ENCODE data around the gene GLCE. TPM values are rescaled to one million over a fixed set of nuclear protein-coding genes. Genes with fewer than 3 reads are reported as not detected.

Gene GLCE
- total RNA-seq, 1 donor from 2014 or later: 8.5 TPM

GRCh38 chr15:69297642-69298353, 137.4 kb downstream of the GLCE start:
- Mint-ChIP-seq H3K27ac (ENCODE audit: unreplicated experiment) (no peak overlapping the region), H3K9me3 (ENCODE audit: unreplicated experiment) (no peaks in the 10 kb centered on the region), H3K27me3 (ENCODE audit: unreplicated experiment) (peaks cover 13% of the 10 kb centered on the region), H3K4me3 (ENCODE audit: unreplicated experiment) (peak overlapping the region; percentile 42), H3K4me1 (ENCODE audit: unreplicated experiment) (no peaks in the 10 kb centered on the region), H3K36me3 (ENCODE audit: low read depth, unreplicated experiment) (no peaks in the 10 kb centered on the region)
- no peak for TF ChIP-seq CTCF (IDR thresholded peaks at IDR 0.05; ENCODE audit: unreplicated experiment)
- DNase-seq (ENCODE audit: low spot score): no peak

- H3K4me3 Mint-ChIP-seq (ENCODE audit: unreplicated experiment): peak overlapping the region; percentile 62
- no peaks in the 10 kb centered on the region for H3K36me3 Mint-ChIP-seq (ENCODE audit: low read depth, unreplicated experiment)
- peaks cover 13% of the 10 kb centered on the region for H3K27me3 Mint-ChIP-seq (ENCODE audit: unreplicated experiment)
- no peak for TF ChIP-seq CTCF (IDR thresholded peaks at IDR 0.05; ENCODE audit: unreplicated experiment)
- no peaks in the 10 kb centered on the region for H3K9me3 Mint-ChIP-seq (ENCODE audit: unreplicated experiment)
- H3K4me1 Mint-ChIP-seq (ENCODE audit: unreplicated experiment): no peaks in the 10 kb centered on the region
- no peak for DNase-seq (ENCODE audit: low spot score)
- H3K27ac Mint-ChIP-seq (ENCODE audit: unreplicated experiment): no peak overlapping the region
Observed at GRCh38 chr15:69298354-69298696, 137.9 kb downstream of the GLCE start.

GRCh38 chr15:69298697-69299441, 138.4 kb downstream of the GLCE start, which contains the start of gene PAQR5:
Gene PAQR5, plus strand, starts transcription at chr15:69298912. Its CDS starts 61,169 bp downstream, at chr15:69360081.
- Mint-ChIP-seq H3K27me3 (ENCODE audit: unreplicated experiment) (peaks cover 15% of the 10 kb centered on the region), H3K9me3 (ENCODE audit: unreplicated experiment) (no peaks in the 10 kb centered on the region)
- no peak for TF ChIP-seq CTCF (IDR thresholded peaks at IDR 0.05; ENCODE audit: unreplicated experiment)

GRCh38 chr15:69299451-69299886, 139.0 kb downstream of the GLCE start:
- no peak overlapping the region for H3K4me3 Mint-ChIP-seq (ENCODE audit: unreplicated experiment)
- H3K4me1 Mint-ChIP-seq (ENCODE audit: unreplicated experiment): no peaks in the 10 kb centered on the region
- H3K27me3 Mint-ChIP-seq (ENCODE audit: unreplicated experiment): peaks cover 15% of the 10 kb centered on the region
- H3K9me3 Mint-ChIP-seq (ENCODE audit: unreplicated experiment): no peaks in the 10 kb centered on the region
- H3K36me3 Mint-ChIP-seq (ENCODE audit: low read depth, unreplicated experiment): no peaks in the 10 kb centered on the region
- TF ChIP-seq CTCF (IDR thresholded peaks at IDR 0.05; ENCODE audit: unreplicated experiment): no peak
- no peak for DNase-seq (ENCODE audit: low spot score)
- H3K27ac Mint-ChIP-seq (ENCODE audit: unreplicated experiment): no peak overlapping the region

More at GRCh38 chr15:69298697-69299441, 138.4 kb downstream of the GLCE start, which contains the start of gene PAQR5:
- DNase-seq (ENCODE audit: low spot score): peak; percentile 14
- Mint-ChIP-seq H3K36me3 (ENCODE audit: low read depth, unreplicated experiment) (no peaks in the 10 kb centered on the region), H3K27ac (ENCODE audit: unreplicated experiment) (no peak within 1 kb of the TSS), H3K4me1 (ENCODE audit: unreplicated experiment) (no peaks in the 10 kb centered on the region), H3K4me3 (ENCODE audit: unreplicated experiment) (peak within 1 kb of the TSS; percentile 62)

All from endothelial cell (in vitro differentiated cells).